ENCODE measurements around the gene F2RL2.

DNA sequence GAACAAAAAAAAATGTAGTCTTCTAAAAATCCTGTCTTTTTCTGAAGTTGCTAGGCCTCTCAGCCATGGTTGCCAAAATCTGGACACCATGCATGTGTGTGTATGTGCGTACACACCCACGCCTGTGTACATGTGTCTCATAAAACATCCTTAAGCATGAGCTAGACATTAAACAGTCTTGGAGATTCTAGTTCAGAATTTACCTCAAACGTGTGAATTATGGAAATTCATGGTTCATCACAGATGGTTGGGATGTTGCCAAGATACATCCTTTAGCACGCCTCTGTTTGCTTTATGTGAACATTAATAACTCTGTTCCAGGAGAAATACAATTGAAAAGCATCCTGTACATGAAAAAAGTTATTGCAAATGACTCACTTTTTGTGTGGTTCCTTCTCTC, 53.0 kb downstream of the F2RL2 start:
- TF ChIP-seq, protein P1, sequence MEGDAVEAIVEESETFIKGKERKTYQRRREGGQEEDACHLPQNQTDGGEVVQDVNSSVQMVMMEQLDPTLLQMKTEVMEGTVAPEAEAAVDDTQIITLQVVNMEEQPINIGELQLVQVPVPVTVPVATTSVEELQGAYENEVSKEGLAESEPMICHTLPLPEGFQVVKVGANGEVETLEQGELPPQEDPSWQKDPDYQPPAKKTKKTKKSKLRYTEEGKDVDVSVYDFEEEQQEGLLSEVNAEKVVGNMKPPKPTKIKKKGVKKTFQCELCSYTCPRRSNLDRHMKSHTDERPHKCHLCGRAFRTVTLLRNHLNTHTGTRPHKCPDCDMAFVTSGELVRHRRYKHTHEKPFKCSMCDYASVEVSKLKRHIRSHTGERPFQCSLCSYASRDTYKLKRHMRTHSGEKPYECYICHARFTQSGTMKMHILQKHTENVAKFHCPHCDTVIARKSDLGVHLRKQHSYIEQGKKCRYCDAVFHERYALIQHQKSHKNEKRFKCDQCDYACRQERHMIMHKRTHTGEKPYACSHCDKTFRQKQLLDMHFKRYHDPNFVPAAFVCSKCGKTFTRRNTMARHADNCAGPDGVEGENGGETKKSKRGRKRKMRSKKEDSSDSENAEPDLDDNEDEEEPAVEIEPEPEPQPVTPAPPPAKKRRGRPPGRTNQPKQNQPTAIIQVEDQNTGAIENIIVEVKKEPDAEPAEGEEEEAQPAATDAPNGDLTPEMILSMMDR (IDR thresholded peaks at IDR 0.05; ENCODE audit: low read depth, low read length, poor library complexity, severe bottlenecking): no peak
- TF ChIP-seq EZH2phosphoT487 (IDR thresholded peaks at IDR 0.05; ENCODE audit: borderline replicate concordance, low read length): no peak
